Measurements from ENCODE around the gene MUC2.

MUC2 gene

DNA sequence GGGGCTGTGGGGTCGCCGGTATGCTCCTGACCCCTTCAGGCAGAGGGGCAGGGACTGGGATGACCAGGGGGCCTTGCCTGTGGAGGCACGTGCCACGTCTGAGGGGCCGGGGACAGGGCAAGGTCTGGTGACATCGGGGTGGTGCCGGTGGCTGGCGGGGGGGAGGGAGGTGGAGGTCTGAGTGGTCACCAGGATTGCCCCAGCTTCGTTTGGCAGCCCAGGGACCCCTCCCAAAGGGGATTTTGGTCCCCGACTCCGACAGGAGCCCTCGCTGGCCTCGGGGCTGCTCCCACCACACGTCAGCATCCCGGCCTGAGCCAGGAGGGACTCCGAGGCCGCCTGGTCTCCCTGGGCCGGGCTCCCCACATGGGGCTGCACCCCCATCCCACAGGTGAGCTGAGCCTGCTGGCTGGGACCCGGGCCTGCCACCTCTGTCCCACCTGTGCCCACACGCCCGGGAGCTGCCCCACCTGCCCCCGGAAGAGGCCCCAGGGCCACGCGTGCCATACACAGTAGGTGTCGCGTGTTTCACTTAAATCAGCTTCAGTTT is 37.1 kb upstream of the MUC2 start:
- TF ChIP-seq, protein P1, sequence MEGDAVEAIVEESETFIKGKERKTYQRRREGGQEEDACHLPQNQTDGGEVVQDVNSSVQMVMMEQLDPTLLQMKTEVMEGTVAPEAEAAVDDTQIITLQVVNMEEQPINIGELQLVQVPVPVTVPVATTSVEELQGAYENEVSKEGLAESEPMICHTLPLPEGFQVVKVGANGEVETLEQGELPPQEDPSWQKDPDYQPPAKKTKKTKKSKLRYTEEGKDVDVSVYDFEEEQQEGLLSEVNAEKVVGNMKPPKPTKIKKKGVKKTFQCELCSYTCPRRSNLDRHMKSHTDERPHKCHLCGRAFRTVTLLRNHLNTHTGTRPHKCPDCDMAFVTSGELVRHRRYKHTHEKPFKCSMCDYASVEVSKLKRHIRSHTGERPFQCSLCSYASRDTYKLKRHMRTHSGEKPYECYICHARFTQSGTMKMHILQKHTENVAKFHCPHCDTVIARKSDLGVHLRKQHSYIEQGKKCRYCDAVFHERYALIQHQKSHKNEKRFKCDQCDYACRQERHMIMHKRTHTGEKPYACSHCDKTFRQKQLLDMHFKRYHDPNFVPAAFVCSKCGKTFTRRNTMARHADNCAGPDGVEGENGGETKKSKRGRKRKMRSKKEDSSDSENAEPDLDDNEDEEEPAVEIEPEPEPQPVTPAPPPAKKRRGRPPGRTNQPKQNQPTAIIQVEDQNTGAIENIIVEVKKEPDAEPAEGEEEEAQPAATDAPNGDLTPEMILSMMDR (conservative IDR thresholded peaks at IDR 0.05; ENCODE audit: low read depth, low read length), result no peak
- DNase-seq (ENCODE audit: low read depth), result no peak
- H3K4me3 ChIP-seq (ENCODE audit: low read length), result no peak overlapping the region

DNA sequence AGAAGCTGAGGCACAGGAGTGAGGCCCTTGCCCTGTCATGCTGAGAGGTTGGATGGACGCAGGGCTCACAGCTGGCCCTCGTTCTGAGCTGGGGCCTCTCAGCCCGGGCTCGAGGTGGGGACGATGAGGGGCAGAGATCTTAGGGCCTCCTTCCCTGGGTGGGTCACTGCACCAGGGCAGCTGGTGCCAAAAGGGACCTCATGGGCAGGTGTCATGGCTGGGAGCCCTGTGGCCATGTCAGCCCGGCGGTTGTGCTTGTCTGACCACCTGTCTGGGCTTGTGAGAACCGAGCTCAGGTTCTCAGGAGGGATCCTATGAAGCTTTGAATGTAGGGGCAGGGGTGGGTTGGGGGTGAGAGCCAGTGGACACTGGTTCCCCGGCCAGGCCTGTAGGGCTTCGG is 36.3 kb upstream of the MUC2 start:
- DNase-seq (ENCODE audit: low read depth), result no peak
- TF ChIP-seq, protein P1 (conservative IDR thresholded peaks at IDR 0.05; ENCODE audit: low read depth, low read length), result no peak
- H3K4me3 ChIP-seq (ENCODE audit: low read length), result no peak overlapping the region

DNA sequence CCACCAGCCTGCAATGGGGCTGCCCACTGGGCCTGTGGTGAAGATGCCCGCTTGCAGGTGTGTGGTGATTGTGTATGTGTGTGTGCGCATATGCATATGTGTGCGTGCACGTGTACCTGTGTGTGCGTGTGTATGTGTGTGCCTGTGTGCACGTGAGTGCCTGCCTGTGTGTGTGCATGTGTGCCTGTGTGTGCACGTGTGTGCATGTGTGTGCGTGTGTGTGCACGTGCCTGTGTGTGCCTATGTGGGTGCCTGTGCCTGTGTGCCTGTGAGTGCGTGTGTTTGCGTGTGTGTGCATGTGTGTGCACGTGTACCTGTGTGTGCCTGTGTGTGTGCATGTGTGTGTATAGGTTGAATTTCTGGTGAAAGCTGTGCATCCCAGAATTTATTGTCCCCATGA is 35.8 kb upstream of the MUC2 start:
- DNase-seq (ENCODE audit: low read depth), result no peak
- H3K4me3 ChIP-seq (ENCODE audit: low read length), result no peak overlapping the region
- TF ChIP-seq, protein P1 (conservative IDR thresholded peaks at IDR 0.05; ENCODE audit: low read depth, low read length), result no peak

DNA sequence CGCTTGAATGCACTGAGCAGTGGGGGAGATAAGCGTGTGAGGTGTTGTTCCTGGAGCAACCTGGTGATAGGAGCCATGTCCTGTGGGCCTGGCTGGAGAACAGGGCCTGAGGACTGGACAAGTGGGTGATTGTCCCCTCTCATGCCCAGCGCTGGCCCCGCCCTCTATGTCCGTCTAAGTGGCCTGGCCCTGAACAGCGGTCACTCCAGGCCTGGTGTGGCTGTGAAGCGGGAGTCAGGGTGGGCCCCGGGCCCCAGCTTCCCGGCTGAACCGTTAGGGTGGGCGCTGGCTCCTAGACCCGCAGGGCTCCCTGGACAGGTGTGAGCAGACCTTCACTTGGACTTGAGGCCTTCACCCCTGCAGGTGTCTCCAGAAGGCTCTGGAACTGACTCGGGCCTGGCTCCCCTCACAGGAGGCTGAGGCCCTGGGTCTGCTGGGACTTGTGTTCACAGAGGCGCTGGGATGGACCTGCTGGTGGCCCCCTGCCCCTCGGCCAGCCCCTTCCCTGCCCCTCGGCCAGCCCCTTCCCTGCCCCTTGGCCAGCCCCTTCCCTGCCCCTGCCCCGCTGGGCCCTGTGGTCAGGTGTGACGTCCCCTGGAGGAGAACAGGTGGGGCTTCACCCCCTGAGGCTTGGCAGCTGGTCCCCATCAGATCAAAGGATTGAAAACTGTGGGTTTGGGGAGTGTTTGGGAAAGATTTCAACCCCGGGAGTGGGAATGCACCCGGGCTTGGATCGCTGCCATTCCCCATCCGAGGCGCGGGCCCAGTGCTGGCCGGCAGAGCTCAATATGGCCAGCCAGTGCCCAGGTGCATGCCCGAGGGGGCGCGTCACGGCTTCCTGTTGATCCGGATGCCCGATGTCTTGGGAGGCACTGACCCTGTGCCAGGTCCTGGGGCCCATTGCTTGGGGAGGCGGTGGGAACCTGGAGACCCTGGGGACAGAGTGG is 34.9 kb upstream of the MUC2 start:
- DNase-seq (ENCODE audit: low read depth), result no peak
- no peak overlapping the region for H3K4me3 ChIP-seq (ENCODE audit: low read length)
- TF ChIP-seq, protein P1 (conservative IDR thresholded peaks at IDR 0.05; ENCODE audit: low read depth, low read length), result no peak

DNA sequence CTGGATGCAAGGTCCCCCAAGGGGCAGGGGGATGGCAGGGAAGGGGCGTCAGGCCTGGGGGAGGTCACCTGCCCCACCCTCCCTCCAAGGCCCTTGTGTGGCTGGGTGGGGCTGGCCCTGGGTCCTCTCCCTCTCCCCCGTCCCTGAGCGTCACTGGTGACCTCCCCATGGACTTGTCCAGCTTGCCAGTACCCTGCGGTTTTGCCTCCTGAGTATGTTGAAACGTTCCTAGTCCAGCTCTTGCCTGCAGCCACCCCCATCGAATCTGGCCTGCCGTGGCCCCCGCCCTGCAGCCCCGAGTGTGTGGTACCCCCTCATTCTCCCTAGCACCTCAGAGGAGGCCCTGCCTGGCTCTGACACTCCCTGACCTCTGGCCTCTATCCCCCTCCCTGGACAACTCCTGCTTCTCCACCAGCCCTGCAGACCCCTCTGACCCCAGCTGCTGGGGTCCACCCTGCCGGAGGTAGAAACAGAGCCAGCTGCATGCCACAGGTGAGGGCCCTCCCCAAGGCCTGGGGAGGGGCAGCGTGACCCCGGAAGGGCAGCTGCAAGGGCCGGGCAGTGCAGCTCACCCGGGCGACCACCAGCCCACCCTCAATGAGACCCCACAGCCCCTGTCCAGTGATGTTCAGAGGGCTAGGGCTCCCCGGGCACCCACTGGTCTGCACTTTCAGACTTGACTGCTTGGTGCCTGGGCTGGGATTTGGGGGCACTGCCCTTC is 34.1 kb upstream of the MUC2 start:
- DNase-seq (ENCODE audit: low read depth), result no peak
- H3K4me3 ChIP-seq (ENCODE audit: low read length), result no peak overlapping the region
- TF ChIP-seq, protein P1 (conservative IDR thresholded peaks at IDR 0.05; ENCODE audit: low read depth, low read length), result no peak

DNA sequence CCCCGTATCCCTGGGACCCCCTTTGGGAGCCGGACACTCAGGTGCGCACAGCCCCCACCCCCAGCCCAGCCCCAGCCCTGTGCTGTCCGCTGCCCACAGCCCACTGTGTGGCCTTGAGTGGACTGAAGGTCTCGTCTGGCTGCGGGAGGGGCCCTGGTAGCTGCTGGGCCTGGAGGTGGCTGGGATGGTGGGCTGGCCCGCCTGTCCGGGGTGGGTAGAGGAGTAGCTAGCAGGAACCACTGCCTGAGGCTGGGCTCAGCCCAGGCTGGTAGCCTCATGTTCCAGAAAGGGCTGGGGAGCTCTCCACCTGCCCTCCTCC is 33.6 kb upstream of the MUC2 start:
- H3K4me3 ChIP-seq (ENCODE audit: low read length), result no peak overlapping the region
- DNase-seq (ENCODE audit: low read depth), result no peak
- TF ChIP-seq, protein P1 (conservative IDR thresholded peaks at IDR 0.05; ENCODE audit: low read depth, low read length), result no peak

Measured in retinal pigment epithelial cell (primary cell).